Motor neuron (in vitro differentiated cells): ENCODE data around the gene PRR33. TPM values are rescaled to one million over a fixed set of nuclear protein-coding genes. Genes with fewer than 3 reads are reported as not detected.
"Not testable (repeated sequence)": the region's sequence is repeated elsewhere in the genome, so short reads cannot be mapped to it uniquely, and the experiment has no call there.

Experiments used
- ATAC-seq, 8 experiments: fragments of 200-7000 bp; cut with Tn5 transposase; replicated peaks in 6 of 8; 2 replicates each; pipeline ENCODE4 v1.8.0; 2021; ENCODE audit warnings: mild to moderate bottlenecking in 8 of 8, moderate library complexity in 8 of 8
- H3K27ac ChIP-seq, 2 donors: fragments of 250-450 bp; sonication (Bioruptor Pico); 2 replicates each; pipeline ENCODE4 v1.9.0; 2021; ENCODE audit warnings: antibody characterized with exemption in 2 of 2, mild to moderate bottlenecking in 2 of 2, moderate library complexity in 1 of 2
- H3K4me1 ChIP-seq, 2 donors: fragments of 250-450 bp; sonication (Bioruptor Pico); replicated peaks in 1 of 2; 2 replicates each; pipeline ENCODE4 v1.6.1; 2021; ENCODE audit warnings: antibody characterized with exemption in 2 of 2, mild to moderate bottlenecking in 2 of 2, moderate library complexity in 1 of 2
- H3K4me3 ChIP-seq, 5 donors: fragments of 250-450 bp; sonication (Bioruptor Pico); 2 replicates each; pipeline ENCODE4 v1.9.0; 2021; ENCODE audit warnings: antibody characterized with exemption in 5 of 5, mild to moderate bottlenecking in 5 of 5, moderate library complexity in 4 of 5
- WGBS, 10 experiments: fragments of 450-650 bp; shearing (Covaris generic); methylation state at CpG; one replicate each; pipeline ENCODE4 v1.0.0; 2022; 5-methylcytosine and 5-hydroxymethylcytosine counted together
- in situ Hi-C, 9 experiments: fragments of 400-800 bp; cut with MboI; loops; one replicate each; pipeline ENCODE4 v1.15.0; 2021; ENCODE audit warnings: low sequenced_read_pairs in 9 of 9, low pct_unique_long_range_greater_than_20kb in 2 of 9; ENCODE audit not compliant: unreplicated experiment in 9 of 9
- total RNA-seq, 8 experiments: library from RNA; unstranded; fragments of 300-600 nt; gene quantifications; 2 replicates each; pipeline versions ENCODE4 v1.2.3 to v1.2.4, GENCODE V29; 2022

PRR33 gene
- total RNA-seq, 8 experiments from 2014 or later = 0.13 to 1.1 (median 0.25) TPM; not detected in 2

DNA sequence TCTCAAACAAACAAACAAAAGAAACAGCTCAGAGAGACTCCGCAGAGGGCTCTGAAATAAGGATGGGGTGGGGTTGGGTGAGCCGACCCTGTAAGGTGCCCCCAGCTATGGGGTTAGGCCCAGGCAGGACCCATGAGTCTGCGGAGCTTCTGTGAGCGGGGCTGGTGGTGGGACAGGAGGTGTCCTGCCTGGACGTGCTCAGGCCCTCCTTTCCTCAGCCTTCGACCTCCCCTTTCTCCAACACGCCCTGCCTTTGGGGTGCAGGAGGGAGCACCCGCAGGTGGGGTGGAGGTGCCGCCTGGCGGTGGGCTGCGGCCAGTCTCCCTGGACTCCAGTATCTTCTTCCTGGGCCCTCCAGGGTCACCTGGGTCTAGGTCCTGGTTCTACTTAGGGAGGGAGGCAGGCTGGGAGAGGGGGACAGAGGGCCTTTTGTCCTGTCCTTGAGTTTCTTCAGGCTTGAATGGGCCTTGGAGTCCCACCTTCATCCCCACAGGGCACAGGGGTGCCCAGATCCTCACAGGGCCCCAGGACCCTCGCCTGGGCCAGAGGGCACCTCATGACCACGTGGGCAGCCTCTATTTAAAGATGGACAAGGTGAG is 12.3 kb downstream of the PRR33 start:
- WGBS, 10 experiments = 20 to 100% (median 83%) methylated on average over 1 to 3 of the region's 13 CpGs; no CpG with 5 or more reads in 5 of the 10 experiments
- Histone ChIP-seq H3K4me3 (no peak overlapping the region), H3K27ac (no peak overlapping the region), H3K4me1 (peaks cover 4 to 23% of the 10 kb centered on the region in 2 donors)
- in situ Hi-C loops = loop anchor here in 1 of 9 experiments (25.0 kb wide), 1 partner anchor 283 kb away; the partner anchor contains the start of genes INS and TH
- ATAC-seq = no peak

DNA sequence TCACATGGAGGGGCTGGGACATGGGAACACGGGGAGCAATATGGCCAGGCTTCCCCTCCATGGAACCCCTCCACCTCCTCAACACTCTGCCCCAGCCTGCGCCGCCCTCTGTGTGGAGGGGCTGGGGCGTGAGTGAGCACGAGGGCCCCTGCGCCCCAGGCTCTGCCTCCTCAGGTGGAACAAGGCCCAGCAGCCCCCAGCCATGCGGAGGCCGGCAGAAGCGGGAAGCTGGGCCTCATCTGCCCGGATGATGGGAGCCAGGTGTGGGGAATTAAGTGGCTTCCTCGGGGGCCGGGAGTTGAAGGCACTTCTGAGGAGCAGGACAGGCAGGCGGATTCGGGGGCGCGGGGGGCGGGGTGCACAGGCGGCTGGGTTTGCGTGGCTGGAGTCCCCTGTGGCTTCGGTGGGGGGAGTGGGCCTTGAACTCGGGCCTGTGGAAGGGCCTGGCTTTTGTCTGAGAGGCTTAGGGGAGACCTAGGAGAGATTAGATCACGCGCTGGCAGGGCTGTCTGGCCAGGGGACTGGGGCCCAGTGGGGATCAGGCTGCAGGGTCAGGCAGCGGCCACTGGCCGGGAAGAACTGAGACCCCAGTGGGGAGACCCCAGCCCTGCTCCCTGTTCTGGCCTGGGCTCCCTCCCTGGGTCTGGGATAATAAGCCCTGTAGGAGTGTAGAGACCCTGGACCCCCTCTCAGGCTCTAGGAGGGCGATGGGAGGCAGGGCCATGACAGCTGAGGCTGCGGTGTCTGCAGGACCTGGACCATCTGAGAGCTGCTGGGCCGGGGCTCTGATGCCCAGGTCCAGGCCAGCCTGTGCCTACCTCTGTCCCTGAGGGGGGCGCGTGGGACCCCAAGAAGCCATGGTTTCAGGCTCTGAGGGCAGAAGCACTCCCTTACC is 13.3 kb downstream of the PRR33 start:
- no peak overlapping the region for H3K27ac ChIP-seq
- in situ Hi-C loops = loop anchor here in 1 of 9 experiments (25.0 kb wide), 1 partner anchor 284 kb away; the partner anchor contains the start of genes INS and TH
- ATAC-seq = no peak

DNA sequence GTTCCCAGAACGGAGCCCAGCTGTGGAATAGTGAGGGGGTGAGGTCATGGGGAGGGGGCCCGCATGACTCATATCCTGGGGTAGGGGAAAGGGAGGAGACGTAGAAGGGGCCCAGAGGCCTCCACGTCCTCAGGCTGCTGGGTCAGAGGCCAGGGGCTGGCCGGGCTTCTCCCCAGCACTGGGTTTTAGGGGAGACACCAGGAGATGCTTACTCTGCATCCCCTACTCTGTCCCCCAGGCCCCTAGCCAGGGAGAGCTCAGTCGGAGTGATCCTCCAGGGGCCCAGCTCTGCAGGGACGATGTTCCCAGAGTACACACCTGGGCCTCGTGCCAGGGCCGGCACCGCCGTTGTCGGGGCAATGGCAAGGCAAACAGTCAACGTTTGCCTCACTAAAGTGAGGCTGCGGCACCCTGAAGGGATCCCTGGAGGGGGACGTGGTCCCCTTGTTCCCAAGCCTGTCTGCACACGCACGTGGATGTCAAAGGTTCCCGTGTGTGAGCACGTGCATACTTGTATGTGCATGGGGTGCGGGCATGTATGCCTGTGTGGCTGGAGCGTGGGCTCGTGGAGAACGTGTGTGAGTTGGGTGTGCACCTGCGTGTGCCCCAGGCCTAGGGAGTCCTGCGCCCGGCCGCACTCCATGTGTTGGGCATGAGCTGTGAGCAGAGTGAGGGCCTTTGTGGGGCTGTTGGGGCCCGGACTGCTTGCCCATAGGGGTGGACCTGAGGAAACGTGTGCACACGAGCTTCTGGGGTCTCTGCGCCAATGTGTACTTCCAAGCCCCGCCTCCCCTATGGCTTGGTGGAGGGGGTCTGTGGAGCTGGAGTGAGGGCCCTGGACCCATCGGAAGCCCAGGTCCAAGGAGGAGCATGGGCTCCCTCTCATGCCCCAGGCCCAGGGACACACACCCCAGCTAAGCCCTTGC is 14.2 kb downstream of the PRR33 start:
- no peak for ATAC-seq
- 0 to 95% (median 63%) methylated on average over 1 to 8 of the region's 33 CpGs; no CpG with 5 or more reads in 6 of the 10 experiments for WGBS, 10 experiments
- peaks cover under 1 to 23% of the 10 kb centered on the region in 2 donors for H3K4me1 ChIP-seq
- H3K4me3 ChIP-seq = no peak overlapping the region
- in situ Hi-C loops = loop anchor here in 1 of 9 experiments (25.0 kb wide), 1 partner anchor 285 kb away; the partner anchor contains the start of genes INS and TH
- H3K27ac ChIP-seq = no peak overlapping the region

More for the DNA sequence above, 13.3 kb downstream of the PRR33 start:
- peaks cover 4 to 23% of the 10 kb centered on the region in 2 donors for H3K4me1 ChIP-seq
- 50 to 100% (median 75%) methylated on average over 1 to 2 of the region's 30 CpGs; no CpG with 5 or more reads in 6 of the 10 experiments for WGBS, 10 experiments
- H3K4me3 ChIP-seq = no peak overlapping the region

DNA sequence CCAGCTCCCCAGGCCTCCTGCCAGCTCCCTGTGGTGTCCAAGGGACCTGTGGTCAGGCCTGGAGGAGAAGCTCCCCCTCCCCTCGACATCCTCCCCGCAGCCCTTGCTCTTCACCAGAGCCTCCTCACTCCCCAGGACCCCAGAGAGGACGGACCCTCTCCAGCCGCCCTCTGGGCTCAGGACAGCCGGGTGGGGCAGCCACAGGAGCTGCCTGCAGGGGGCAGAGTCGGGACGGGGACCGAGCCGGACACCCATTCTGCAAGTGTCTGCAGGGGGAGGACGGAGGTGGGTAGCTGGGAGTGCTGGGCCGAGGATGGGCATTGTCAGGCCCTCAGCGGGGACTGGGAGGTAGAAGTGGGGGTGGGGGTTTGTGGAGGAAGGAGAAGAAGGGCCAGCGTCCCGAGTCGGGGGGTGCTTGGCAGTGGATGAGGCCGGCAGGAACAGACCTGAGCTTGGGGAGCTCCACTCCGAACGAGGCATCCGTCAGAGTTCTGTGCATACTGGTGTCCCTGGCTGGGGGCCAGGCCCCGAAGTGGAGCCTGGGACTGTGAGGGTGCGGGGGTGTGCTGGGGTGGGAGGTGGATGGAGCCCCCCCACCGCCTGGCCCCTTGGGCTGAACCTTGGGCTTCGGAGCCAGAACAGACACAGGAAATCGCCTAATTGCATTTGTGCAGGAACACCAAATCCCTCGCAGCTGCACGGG is 15.2 kb downstream of the PRR33 start:
- ATAC-seq = peak in 7 of 8 experiments; percentile 26 to 88 (median 55)
- no CpG with 5 or more reads among the region's 26 CpGs for WGBS, 10 experiments
- Histone ChIP-seq H3K27ac (no peak overlapping the region), H3K4me3 (no peak overlapping the region), H3K4me1 (peaks cover 0 to 21% of the 10 kb centered on the region in 2 donors)
- in situ Hi-C loops = loop anchor here in 1 of 9 experiments (25.0 kb wide), 1 partner anchor 286 kb away; the partner anchor contains the start of genes INS and TH

DNA sequence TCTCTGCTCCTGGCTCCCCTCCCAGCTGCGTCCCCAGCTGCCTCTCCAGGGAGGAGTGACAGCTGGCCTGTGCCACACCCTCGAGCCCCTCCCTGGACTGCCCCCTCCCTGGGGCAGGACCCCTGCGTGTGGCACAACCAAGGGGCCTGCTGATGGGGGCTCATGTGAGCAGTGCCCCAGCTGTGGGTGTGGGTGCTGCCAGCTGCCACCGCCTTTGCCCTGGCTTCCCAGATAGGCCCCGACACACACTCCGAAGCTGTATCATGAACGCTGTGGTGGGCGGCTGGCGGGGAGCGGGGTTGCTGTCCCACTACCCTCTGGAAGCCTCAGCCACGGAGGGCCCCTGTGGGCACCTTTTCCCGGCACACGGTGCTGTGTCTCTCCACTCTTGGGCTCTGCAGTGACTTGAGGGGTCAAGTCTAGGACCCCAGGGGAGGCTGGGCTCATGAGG is 15.8 kb downstream of the PRR33 start:
- H3K4me1 ChIP-seq = peaks cover 0 to 27% of the 10 kb centered on the region in 2 donors
- not testable (repeated sequence) for H3K4me3 ChIP-seq, H3K27ac ChIP-seq, ATAC-seq
- in situ Hi-C loops = loop anchor here in 1 of 9 experiments (25.0 kb wide), 1 partner anchor 286 kb away; the partner anchor contains the start of genes INS and TH
- WGBS, 10 experiments = 87% methylated on average over 5 of the region's 13 CpGs; no CpG with 5 or more reads in 9 of the 10 experiments

DNA sequence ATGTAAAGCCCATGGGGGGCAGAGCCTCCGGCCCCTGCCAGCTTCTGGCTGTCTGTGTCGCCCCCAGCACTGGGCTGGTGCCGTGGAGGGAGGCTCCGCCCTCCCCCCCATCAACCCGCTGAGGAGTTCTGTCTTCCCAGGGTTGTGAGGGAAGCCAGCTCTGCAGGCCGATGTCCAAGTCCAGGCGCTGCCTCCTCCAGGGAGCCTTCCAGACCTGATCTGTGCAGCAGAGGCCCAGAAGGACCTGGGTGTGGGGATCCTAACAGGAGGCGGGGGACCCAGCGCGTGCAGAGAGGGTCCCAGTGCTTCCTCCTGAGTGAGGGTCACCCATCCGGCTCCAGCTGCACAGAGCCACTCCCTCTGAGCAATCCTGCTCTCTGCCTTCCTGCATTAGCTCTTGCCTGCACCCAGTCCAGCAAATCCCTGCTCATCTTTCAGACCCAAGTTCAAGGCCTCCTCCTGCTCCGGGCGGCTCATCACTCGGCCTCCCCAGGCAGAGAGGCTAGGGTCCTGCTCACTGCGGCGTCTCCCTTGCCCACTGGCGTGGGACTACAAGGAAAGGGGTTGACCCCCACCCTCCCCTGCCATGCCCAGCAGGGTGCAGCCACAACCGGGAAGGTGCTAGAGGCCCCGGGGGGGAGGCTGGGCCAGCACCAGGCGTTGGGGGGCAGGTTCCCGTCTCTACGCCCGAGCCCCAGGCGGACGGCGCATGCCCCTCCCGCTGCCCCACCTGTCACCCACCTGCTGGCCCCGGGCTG is 16.4 kb downstream of the PRR33 start:
- ATAC-seq = no peak
- Histone ChIP-seq H3K4me3 (no peak overlapping the region), H3K27ac (no peak overlapping the region), H3K4me1 (peaks cover 0 to 29% of the 10 kb centered on the region in 2 donors)
- 3 to 82% (median 49%) methylated on average over 1 to 6 of the region's 28 CpGs; no CpG with 5 or more reads in 6 of the 10 experiments for WGBS, 10 experiments
- in situ Hi-C loops = loop anchor here in 1 of 9 experiments (25.0 kb wide), 1 partner anchor 287 kb away; the partner anchor contains the start of genes INS and TH

DNA sequence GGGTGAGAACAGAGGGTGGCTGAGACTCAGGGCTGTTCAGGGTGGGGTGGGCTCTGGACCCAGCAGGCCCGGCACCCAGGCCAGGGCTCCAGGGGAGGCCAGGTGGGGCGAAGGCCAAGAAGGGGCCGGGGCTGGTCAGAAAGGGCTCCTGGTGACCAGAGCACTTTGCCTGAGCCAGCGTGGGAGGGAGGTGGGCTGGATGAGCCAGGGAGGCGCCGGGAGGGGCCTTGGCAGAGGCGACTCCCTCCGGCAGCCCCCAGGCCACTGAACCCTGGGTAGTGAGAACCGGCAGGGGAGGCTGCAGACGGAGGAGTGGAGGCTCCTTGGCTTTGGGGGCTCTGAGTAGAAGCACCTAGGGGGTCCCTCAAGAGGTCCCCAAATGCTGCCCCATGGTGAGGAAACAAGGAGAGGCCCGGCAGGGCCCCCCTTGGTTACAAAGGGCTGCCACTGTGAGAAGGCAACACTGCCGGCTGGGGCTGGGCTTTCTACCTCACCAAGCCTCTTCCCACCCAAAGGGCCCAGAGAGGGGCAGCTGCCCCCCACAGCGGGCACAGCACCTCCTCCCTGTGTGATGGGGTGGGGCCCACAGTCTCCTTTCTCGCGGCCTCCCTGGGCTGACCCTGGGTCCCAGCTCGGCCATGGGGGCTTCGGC is 17.1 kb downstream of the PRR33 start:
- WGBS, 10 experiments = no CpG with 5 or more reads among the region's 17 CpGs
- not testable (repeated sequence) for H3K4me3 ChIP-seq, H3K27ac ChIP-seq, ATAC-seq
- in situ Hi-C loops = loop anchor here in 1 of 9 experiments (25.0 kb wide), 1 partner anchor 288 kb away; the partner anchor contains the start of genes INS and TH
- peaks cover 0 to 29% of the 10 kb centered on the region in 2 donors for H3K4me1 ChIP-seq

DNA sequence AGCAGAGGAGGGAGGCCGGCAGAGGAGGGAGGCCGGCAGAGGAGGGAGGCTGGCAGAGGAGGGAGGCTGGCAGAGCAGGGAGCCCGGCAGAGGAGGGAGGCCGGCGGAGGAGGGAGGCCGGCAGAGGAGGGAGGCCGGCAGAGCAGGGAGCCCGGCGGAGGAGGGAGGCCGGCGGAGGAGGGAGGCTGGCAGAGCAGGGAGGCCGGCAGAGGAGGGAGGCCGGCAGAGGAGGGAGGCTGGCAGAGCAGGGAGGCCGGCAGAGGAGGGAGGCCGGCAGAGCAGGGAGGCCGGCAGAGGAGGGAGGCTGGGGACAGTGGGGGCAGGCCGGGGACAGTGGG is 17.9 kb downstream of the PRR33 start:
- H3K4me3 ChIP-seq, ATAC-seq, in situ Hi-C loops, H3K27ac ChIP-seq: not testable (repeated sequence)
- no CpG with 5 or more reads among the region's 17 CpGs for WGBS, 10 experiments
- peaks cover 0 to 29% of the 10 kb centered on the region in 2 donors for H3K4me1 ChIP-seq

DNA sequence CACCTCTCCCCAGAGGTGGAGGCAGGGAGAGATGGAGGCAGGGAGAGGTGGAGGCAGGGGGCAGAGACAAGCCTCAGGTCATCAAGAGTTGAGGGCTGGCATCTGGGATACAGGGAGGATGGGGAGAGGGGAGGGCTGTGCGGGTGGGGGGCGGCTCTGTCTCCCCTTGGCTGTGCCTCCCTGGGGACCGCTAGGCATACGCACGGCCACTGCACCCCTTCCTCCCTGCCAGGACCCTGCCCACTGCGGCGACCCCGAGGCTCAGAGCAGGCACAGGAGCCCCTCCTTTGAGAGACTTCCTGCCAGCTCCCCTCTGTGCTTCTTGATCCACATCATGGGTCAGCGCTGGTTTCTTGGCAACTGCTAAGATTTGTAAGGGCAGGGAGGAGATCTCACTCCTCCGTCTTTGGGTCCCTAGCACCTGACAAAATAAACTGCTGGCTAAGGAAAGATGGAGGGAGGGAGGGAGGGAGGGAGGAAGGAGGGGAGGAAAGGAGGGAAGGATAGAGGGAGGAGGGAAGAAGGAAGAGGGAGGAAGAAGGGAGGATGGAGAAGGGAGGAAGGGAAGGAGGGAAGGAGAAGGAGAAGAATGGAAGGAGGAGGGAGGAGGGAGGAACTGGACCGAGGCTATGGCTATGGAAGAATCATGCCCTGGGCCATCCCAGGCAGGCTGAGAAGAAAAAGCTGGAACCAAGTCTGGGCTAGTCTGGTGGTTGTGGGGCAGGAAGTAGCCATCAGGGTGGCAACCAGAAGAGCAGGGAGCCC is 18.5 kb downstream of the PRR33 start:
- ATAC-seq = peak in 1 of 8 experiments; percentile 72
- in situ Hi-C loops = no loop called here
- WGBS, 10 experiments = no CpG with 5 or more reads among the region's 11 CpGs
- no peak overlapping the region for H3K4me3 ChIP-seq
- H3K4me1 ChIP-seq = peaks cover 0 to 29% of the 10 kb centered on the region in 2 donors
- H3K27ac ChIP-seq = no peak overlapping the region

DNA sequence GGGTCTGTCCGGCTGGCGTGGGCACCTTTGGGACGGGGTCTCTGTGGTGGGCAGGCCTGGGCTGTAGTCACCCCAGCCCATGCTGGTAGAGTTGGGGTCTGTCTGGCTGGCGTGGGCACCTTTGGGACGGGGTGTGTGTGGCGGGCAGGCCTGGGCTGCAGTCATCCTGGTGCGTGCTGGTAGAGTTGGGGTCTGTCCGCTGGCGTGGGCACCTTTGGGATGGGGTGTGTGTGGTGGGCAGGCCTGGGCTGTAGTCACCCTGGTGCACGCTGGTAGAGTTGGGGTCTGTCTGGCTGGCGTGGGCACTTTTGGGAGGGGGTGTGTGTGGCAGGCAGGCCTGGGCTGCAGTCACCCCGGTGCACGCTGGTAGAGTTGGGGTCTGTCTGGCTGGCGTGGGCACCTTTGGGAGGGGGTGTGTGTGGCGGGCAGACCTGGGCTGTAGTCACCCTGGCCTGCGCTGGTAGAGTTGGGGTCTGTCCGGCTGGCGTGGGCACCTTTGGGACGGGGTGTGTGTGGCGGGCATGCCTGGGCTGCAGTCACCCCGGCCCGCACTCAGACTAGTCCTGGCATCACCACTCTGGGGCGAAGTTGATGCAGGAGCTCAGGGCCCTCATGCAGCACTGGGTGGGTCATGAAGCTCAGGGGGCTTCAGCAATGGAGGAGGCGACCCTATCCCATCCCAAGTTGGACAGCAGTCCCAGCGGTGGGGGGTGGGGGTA is 19.3 kb downstream of the PRR33 start:
- ATAC-seq = no peak
- Histone ChIP-seq H3K4me3 (no peak overlapping the region), H3K27ac (no peak overlapping the region), H3K4me1 (peaks cover 0 to 27% of the 10 kb centered on the region in 2 donors)
- in situ Hi-C loops = no loop called here
- WGBS, 10 experiments = 20 to 100% (median 80%) methylated on average over 1 to 2 of the region's 25 CpGs; no CpG with 5 or more reads in 7 of the 10 experiments
